Tibial artery (tissue), 4 donors: ENCODE results near the gene TOMM7.
A peak's percentile ranks its signal among the peaks of the same experiment; 100 is the strongest.

Experiments
- DNase-seq, 2 donors: peaks; one replicate each; pipeline ENCODE4 v3.0.0-alpha.2; 2019
- H3K27ac ChIP-seq, 2 donors: fragments of 200-600 bp; sonication (generic) in 1 of 2; 1 replicate in 1 of 2; 2 replicates in 1 of 2; pipeline ENCODE4 v1.5.1; 2018 to 2019; ENCODE audit warnings: mild to moderate bottlenecking in 1 of 2
- H3K27me3 ChIP-seq, 2 donors: fragments of 200-600 bp; sonication (generic) in 1 of 2; one replicate each; pipeline versions ENCODE4 v1.5.1 to v1.6.0; 2016 to 2019
- H3K36me3 ChIP-seq, 3 donors: fragments of 200-600 bp; sonication (generic) in 2 of 3; one replicate each; pipeline ENCODE4 v1.5.1; 2016 to 2019; ENCODE audit warnings: mild to moderate bottlenecking in 2 of 3
- H3K4me1 ChIP-seq, 4 donors: fragments of 200-600 bp; sonication (generic) in 2 of 4; 1 replicate in 3 of 4; 2 replicates in 1 of 4; pipeline ENCODE4 v1.5.1; 2016 to 2019
- H3K4me3 ChIP-seq, 2 donors: fragments of 200-600 bp; sonication (generic) in 1 of 2; 1 replicate in 1 of 2; 2 replicates in 1 of 2; pipeline ENCODE4 v1.5.1; 2018 to 2019; ENCODE audit warnings: mild to moderate bottlenecking in 2 of 2
- H3K9me3 ChIP-seq, 3 donors: fragments of 200-600 bp; sonication (generic) in 1 of 3; one replicate each; pipeline ENCODE4 v1.5.1; 2016 to 2019
- intact Hi-C: fragments of 100-400 bp; cut with DNase I; formaldehyde crosslinking; loops from one replicate; pipeline ENCODE4 v1.15.0; 2023; ENCODE audit warnings: low total_unique reads
- TF ChIP-seq, protein P1 (sequence below), 2 experiments: fragments of 200-600 bp in 1 of 2; fragments of 450-650 bp in 1 of 2; IDR thresholded peaks; one replicate each; pipeline ENCODE4 v1.5.1; 2017 to 2019; ENCODE audit warnings: antibody characterized with exemption in 2 of 2, mild to moderate bottlenecking in 1 of 2, moderate library complexity in 1 of 2

TOMM7 gene

DNA sequence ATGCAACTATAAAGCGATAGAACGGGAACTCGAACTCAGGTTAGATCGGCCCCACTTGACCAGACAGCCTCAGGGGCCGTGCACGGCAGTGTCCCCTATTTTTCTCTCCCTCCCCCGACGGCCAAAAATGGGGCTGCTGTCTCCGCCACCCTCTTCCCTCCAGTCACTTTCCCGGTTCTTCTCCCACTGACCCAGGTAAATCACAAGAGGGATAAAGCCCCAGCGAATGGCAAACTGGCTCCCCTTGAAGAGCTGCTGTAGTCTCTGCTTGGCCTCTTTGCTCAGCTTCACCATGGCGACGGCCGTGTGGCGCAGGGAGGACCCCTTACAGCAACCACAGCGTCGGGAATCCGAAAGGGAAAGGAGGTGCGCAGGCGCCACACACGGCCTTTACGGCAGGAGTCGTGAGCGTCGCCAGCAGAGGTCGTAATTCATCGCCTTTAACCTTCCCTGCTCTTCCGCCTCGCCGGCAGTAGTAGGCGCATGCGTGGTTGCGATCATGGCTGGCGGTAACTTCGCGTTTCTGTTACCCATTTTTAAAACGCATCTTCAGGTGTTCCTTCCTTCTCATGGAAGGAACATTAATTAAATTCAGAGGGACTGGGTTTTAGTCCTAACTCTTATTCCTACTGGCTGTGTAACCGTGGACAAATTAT, at the start of gene TOMM7:
TSS of gene TOMM7 (minus strand) at position 364 of the 656 bp plus-strand sequence. CDS start at position 294, 70 bp downstream.
- DNase-seq, result peak; percentile 83 to 92
- H3K27ac ChIP-seq, result peak within 1 kb of the TSS; percentile 80 to 86
- H3K36me3 ChIP-seq, result peaks cover 0 to 6% (median under 1%) of the 10 kb centered on the region in 3 donors
- H3K4me3 ChIP-seq, result peak within 1 kb of the TSS; percentile 79 to 88
- no peaks in the 10 kb centered on the region for H3K9me3 ChIP-seq
- TF ChIP-seq, protein P1, sequence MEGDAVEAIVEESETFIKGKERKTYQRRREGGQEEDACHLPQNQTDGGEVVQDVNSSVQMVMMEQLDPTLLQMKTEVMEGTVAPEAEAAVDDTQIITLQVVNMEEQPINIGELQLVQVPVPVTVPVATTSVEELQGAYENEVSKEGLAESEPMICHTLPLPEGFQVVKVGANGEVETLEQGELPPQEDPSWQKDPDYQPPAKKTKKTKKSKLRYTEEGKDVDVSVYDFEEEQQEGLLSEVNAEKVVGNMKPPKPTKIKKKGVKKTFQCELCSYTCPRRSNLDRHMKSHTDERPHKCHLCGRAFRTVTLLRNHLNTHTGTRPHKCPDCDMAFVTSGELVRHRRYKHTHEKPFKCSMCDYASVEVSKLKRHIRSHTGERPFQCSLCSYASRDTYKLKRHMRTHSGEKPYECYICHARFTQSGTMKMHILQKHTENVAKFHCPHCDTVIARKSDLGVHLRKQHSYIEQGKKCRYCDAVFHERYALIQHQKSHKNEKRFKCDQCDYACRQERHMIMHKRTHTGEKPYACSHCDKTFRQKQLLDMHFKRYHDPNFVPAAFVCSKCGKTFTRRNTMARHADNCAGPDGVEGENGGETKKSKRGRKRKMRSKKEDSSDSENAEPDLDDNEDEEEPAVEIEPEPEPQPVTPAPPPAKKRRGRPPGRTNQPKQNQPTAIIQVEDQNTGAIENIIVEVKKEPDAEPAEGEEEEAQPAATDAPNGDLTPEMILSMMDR (IDR thresholded peaks at IDR 0.05), result peak; percentile 39 to 63
- intact Hi-C loops, result loop anchor here (2.0 to 5.0 kb wide), 2 partner anchors 190 to 235 kb away; no protein-coding TSS in a partner anchor
- H3K4me1 ChIP-seq, result peaks cover 0 to 36% (median 15%) of the 10 kb centered on the region in 4 donors
- no peaks in the 10 kb centered on the region for H3K27me3 ChIP-seq

DNA sequence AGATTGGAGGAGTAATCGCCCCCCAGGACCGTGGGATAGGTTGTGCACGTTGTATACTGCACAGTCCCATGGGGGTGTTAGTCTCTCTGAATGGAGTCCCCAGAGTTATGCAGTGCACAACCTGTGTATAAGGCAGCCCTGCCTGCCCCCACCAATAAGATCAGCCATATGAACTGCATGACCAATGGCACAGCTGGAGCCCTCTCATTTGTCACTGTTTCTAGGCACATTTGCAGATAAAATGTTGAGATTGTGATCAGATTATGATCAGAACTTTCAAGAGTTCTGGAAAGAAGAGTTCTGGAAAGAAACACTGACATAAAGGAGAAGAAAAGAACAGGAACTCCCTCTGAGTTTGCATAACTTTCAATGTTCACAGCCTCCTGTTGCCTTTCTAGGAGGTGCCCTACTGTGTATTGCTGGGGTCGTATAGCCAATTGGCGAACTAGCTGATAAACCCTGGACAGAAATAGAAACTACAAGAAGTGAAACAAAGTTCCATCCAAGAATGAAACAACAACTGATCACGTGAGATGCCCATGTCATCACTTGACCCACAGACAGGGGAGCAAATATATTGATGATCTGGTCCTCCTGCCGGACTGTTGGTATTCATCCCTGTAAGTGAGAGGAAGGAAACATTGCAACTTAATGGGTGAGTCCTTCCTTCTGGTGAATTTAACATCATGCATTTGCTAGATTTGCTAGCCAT, 49.6 kb upstream of the TOMM7 start:
- Histone ChIP-seq H3K36me3 (peaks cover 0 to 4% (median 0%) of the 10 kb centered on the region in 3 donors), H3K27me3 (no peaks in the 10 kb centered on the region), H3K4me3 (no peak overlapping the region), H3K9me3 (no peaks in the 10 kb centered on the region), H3K27ac (no peak overlapping the region), H3K4me1 (peaks cover 0 to 5% (median 1%) of the 10 kb centered on the region in 4 donors)
- intact Hi-C loops, result no loop called here
- DNase-seq, result no peak
- TF ChIP-seq, protein P1 (IDR thresholded peaks at IDR 0.05), result no peak

DNA sequence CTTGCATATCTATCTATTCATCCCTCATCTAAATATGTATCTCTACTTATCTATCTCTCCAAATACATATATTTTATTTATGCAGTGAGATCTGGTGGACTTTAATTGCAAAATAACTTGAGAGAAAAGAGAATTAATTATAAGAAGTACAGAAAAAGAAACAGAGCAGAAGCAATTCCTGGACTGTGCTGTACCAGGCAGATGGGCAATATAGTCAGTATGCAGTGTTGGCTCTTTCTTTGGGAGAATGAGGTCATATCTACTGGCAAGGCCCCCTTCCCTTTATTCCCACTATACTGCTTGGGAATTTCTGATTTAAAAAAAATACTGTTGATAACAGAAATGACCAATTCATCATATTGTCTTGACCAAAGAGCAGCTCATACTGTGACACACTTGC, 49.0 kb upstream of the TOMM7 start:
- Histone ChIP-seq H3K27me3 (no peaks in the 10 kb centered on the region), H3K4me1 (peaks cover 0 to 8% (median 1%) of the 10 kb centered on the region in 4 donors), H3K4me3 (no peak overlapping the region), H3K36me3 (peaks cover 0 to 4% (median 0%) of the 10 kb centered on the region in 3 donors), H3K9me3 (no peaks in the 10 kb centered on the region), H3K27ac (no peak overlapping the region)
- TF ChIP-seq, protein P1 (IDR thresholded peaks at IDR 0.05), result no peak
- intact Hi-C loops, result no loop called here
- DNase-seq, result no peak

DNA sequence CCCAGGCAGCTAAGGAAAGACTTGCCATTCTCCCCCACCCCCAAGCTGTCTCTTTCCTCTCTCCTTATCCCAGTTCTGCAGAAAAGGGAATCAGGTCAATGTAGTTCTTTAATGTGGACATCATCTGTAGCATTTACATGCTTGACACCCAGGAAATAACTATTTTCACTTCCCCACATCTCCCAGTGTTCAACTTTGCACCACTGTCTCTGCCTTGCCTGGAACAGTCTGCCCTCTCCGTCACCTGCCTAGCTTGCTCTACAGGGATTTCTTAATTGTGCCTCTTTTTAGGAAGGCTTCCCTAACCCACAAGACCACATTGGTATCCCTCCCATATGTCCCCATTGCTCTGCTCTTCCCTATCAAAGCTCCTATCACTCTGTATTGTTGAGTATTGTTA, 45.9 kb upstream of the TOMM7 start:
- no peaks in the 10 kb centered on the region for H3K27me3 ChIP-seq
- H3K9me3 ChIP-seq, result no peaks in the 10 kb centered on the region
- H3K4me1 ChIP-seq, result peaks cover 0 to 28% (median 6%) of the 10 kb centered on the region in 4 donors
- peaks cover 0 to 4% (median 0%) of the 10 kb centered on the region in 3 donors for H3K36me3 ChIP-seq
- no peak overlapping the region for H3K4me3 ChIP-seq
- TF ChIP-seq, protein P1 (IDR thresholded peaks at IDR 0.05), result no peak
- intact Hi-C loops, result no loop called here
- DNase-seq, result no peak
- H3K27ac ChIP-seq, result no peak overlapping the region

DNA sequence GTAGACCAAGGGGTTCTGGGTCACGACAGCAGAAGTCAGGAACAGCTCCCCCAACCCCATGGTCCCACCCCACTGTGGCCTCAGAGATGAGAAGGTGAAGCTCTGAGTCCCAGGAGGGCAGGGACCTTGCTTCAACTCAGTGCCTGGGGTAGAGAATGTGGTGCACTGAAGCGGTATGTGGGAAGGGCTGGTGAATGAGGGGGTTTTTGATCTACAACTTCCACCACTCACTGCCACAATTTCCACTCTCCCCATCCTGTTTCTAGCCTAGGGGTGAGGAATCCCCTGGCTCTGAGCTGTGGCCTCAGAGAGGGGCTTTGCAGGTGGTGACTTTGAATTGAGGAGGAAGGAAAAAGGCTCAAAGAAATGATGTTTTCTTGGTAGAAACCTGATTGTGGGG, 44.9 kb upstream of the TOMM7 start:
- H3K4me3 ChIP-seq, result no peak overlapping the region
- H3K36me3 ChIP-seq, result peaks cover 0 to 4% (median 0%) of the 10 kb centered on the region in 3 donors
- no peaks in the 10 kb centered on the region for H3K9me3 ChIP-seq
- H3K27me3 ChIP-seq, result no peaks in the 10 kb centered on the region
- DNase-seq, result no peak
- intact Hi-C loops, result no loop called here
- H3K4me1 ChIP-seq, result peaks cover 0 to 28% (median 6%) of the 10 kb centered on the region in 4 donors
- TF ChIP-seq, protein P1 (IDR thresholded peaks at IDR 0.05), result no peak
- H3K27ac ChIP-seq, result peak overlapping the region in 1 of 2 donors; percentile 26
